HCT116 (cell line): ENCODE data around the gene DOCK4. TPM values are rescaled to one million over a fixed set of nuclear protein-coding genes. Genes with fewer than 3 reads are reported as not detected.

Experiments used
- ATAC-seq: fragments of 200-7000 bp; cut with Tn5 transposase; 2 replicates; pipeline ENCODE4 v1.9.1; 2020; ENCODE audit warnings: mild to moderate bottlenecking, moderate library complexity
- BruUV-seq: library from RNA; stranded (reverse); fragments of 400-500 nt; replicated peaks from 2 replicates; lab custom pipeline; 2021; lab: Mats Ljungman, UMichigan
- CTCF ChIA-PET: fragments of 300-600 bp; sonication (Branson Sonifier 250); formaldehyde crosslinking; loops from one replicate; lab custom pipeline; 2021; ENCODE audit warnings: antibody characterized with exemption; lab: Charles Lee
- POLR2A ChIA-PET: fragments of 300-600, 350-600 bp; sonication (Branson Sonifier 250); formaldehyde crosslinking; loops from one replicate; lab custom pipeline; 2021; ENCODE audit warnings: antibody characterized with exemption; lab: Charles Lee
- RAD21 ChIA-PET, 2 experiments: fragments of 300-600 bp; sonication (Branson Sonifier 250); formaldehyde crosslinking; loops; one replicate each; lab custom pipeline; 2023; ENCODE audit warnings: low total read pairs in 2 of 2; ENCODE audit not compliant: uncharacterized antibody in 2 of 2, unreplicated experiment in 2 of 2, low non-redundant PET in 1 of 2; lab: Charles Lee
- DNase-seq: peaks from one replicate; pipeline ENCODE4 v3.0.0-alpha.2; 2010; ENCODE audit warnings: low read depth, low spot score
- H2AFZ ChIP-seq: fragments of 200-600 bp; shearing (Covaris generic), sonication (generic); 2 replicates; pipeline ENCODE4 v1.6.1; 2017; ENCODE audit warnings: low read depth, mixed run types, mixed read lengths, antibody characterized with exemption, low read length; ENCODE audit not compliant: poor library complexity, severe bottlenecking
- H3K27ac ChIP-seq: 2 replicates; pipeline ENCODE4 v1.5.1; 2012; ENCODE audit warnings: low read depth, low read length
- H3K27me3 ChIP-seq: fragments of 200-600 bp; sonication (generic); 2 replicates; pipeline ENCODE4 v1.6.1; 2016; ENCODE audit warnings: mixed run types, low read length, mixed read lengths; ENCODE audit not compliant: insufficient read depth
- H3K36me3 ChIP-seq, 2 experiments: fragments of 200-500 bp in 1 of 2; fragments of 200-600 bp in 1 of 2; sonication (Bioruptor generic) in 1 of 2; sonication (generic) in 1 of 2; 2 replicates each; pipeline versions ENCODE4 v1.5.1 to v1.6.1; 2014 to 2016; ENCODE audit warnings: low read length in 2 of 2, inconsistent platforms in 1 of 2, mixed read lengths in 1 of 2, mixed run types in 1 of 2; ENCODE audit not compliant: insufficient read depth in 2 of 2, control insufficient read depth in 1 of 2
- H3K4me1 ChIP-seq, 2 experiments: fragments of 200-600 bp in 1 of 2; sonication (generic) in 1 of 2; 2 replicates each; pipeline versions ENCODE4 v1.5.1 to v1.6.1; 2012 to 2017; ENCODE audit warnings: low read length in 2 of 2, inconsistent platforms in 1 of 2, mild to moderate bottlenecking in 1 of 2, mixed read lengths in 1 of 2, mixed run types in 1 of 2, moderate library complexity in 1 of 2; ENCODE audit not compliant: insufficient read depth in 2 of 2, control insufficient read depth in 1 of 2
- H3K4me2 ChIP-seq: fragments of 200-600 bp; sonication (generic); 2 replicates; pipeline ENCODE4 v1.6.1; 2017; ENCODE audit warnings: mixed run types, low read length, mixed read lengths
- H3K4me3 ChIP-seq, 2 experiments: fragments of 200-600 bp in 1 of 2; sonication (generic) in 1 of 2; replicated peaks in 1 of 2; 2 replicates each; pipeline ENCODE4 v1.5.1; 2011 to 2016; ENCODE audit warnings: low read length in 2 of 2, control low read depth in 1 of 2, low read depth in 1 of 2, mild to moderate bottlenecking in 1 of 2, mixed read lengths in 1 of 2, mixed run types in 1 of 2
- H3K79me2 ChIP-seq: fragments of 200-600 bp; sonication (generic); 2 replicates; pipeline ENCODE4 v1.6.1; 2017; ENCODE audit warnings: mild to moderate bottlenecking, mixed run types, low read length, moderate library complexity, mixed read lengths; ENCODE audit not compliant: insufficient read depth
- H3K9ac ChIP-seq: fragments of 200-600 bp; sonication (generic); 2 replicates; pipeline ENCODE4 v1.6.1; 2016; ENCODE audit warnings: low read length, mixed read lengths
- H3K9me2 ChIP-seq: fragments of 200-600 bp; sonication (generic), shearing (Covaris generic); 2 replicates; pipeline ENCODE4 v1.6.1; 2017; ENCODE audit warnings: mixed run types, mild to moderate bottlenecking, moderate library complexity; ENCODE audit not compliant: insufficient read depth
- H3K9me3 ChIP-seq, 2 experiments: fragments of 200-500 bp in 1 of 2; fragments of 200-600 bp in 1 of 2; sonication (Bioruptor generic) in 1 of 2; sonication (generic) in 1 of 2; 2 replicates each; pipeline ENCODE4 v1.6.1; 2014 to 2017; ENCODE audit warnings: low read length in 2 of 2, mixed read lengths in 2 of 2, inconsistent platforms in 1 of 2, low read depth in 1 of 2, mild to moderate bottlenecking in 1 of 2, mixed run types in 1 of 2, moderate library complexity in 1 of 2; ENCODE audit not compliant: control insufficient read depth in 1 of 2, insufficient read depth in 1 of 2
- H4K20me1 ChIP-seq: fragments of 200-600 bp; sonication (generic), shearing (Covaris generic); 2 replicates; pipeline ENCODE4 v1.6.1; 2017; ENCODE audit warnings: mixed run types, mild to moderate bottlenecking, moderate library complexity; ENCODE audit not compliant: insufficient read depth
- ATF3 ChIP-seq: IDR thresholded peaks from 2 replicates; pipeline ENCODE4 v1.6.1; 2012
- CBX3 ChIP-seq: IDR thresholded peaks from 2 replicates; pipeline ENCODE4 v1.6.1; 2012; ENCODE audit warnings: low read depth
- CEBPB ChIP-seq: IDR thresholded peaks from 2 replicates; pipeline ENCODE4 v1.6.1; 2012; ENCODE audit warnings: low read depth
- EGR1 ChIP-seq: IDR thresholded peaks from 2 replicates; pipeline ENCODE4 v1.6.1; 2012; ENCODE audit warnings: low read depth
- ELF1 ChIP-seq: IDR thresholded peaks from 2 replicates; pipeline ENCODE4 v1.6.1; 2012; ENCODE audit warnings: low read depth, borderline replicate concordance
- EZH2 ChIP-seq: fragments of 200-600 bp; sonication (generic); IDR thresholded peaks from 2 replicates; pipeline ENCODE4 v1.6.1; 2017; ENCODE audit warnings: antibody characterized with exemption, mixed run types
- EZH2phosphoT487 ChIP-seq: fragments of 200-600 bp; IDR thresholded peaks from 2 replicates; pipeline ENCODE4 v1.6.1; 2018; ENCODE audit warnings: antibody characterized with exemption, borderline replicate concordance
- FOSL1 ChIP-seq: IDR thresholded peaks from 2 replicates; pipeline ENCODE4 v1.6.1; 2012; ENCODE audit warnings: low read depth
- JUND ChIP-seq: IDR thresholded peaks from 2 replicates; pipeline ENCODE4 v1.6.1; 2012
- POLR2AphosphoS5 ChIP-seq: IDR thresholded peaks from 2 replicates; pipeline ENCODE4 v1.6.1; 2011; ENCODE audit warnings: mild to moderate bottlenecking, low read depth, low read length, moderate library complexity
- RAD21 ChIP-seq: IDR thresholded peaks from 2 replicates; pipeline ENCODE4 v1.6.1; 2012; ENCODE audit warnings: low read depth, mild to moderate bottlenecking
- SIN3A ChIP-seq: IDR thresholded peaks from 2 replicates; pipeline ENCODE4 v1.6.1; 2012; ENCODE audit warnings: low read depth
- SP1 ChIP-seq: IDR thresholded peaks from 2 replicates; pipeline ENCODE4 v1.6.1; 2012; ENCODE audit warnings: low read depth
- TCF7L2 ChIP-seq: IDR thresholded peaks from 2 replicates; pipeline ENCODE4 v1.7.0; 2011; ENCODE audit warnings: borderline replicate concordance, inconsistent platforms; ENCODE audit not compliant: insufficient read depth, insufficient read length; ENCODE audit errors: extremely low read depth
- YY1 ChIP-seq: IDR thresholded peaks from 2 replicates; pipeline ENCODE4 v1.6.1; 2011; ENCODE audit warnings: low read length, low read depth, moderate library complexity, mild to moderate bottlenecking; ENCODE audit not compliant: insufficient replicate concordance; ENCODE audit errors: extremely low read depth
- ZFX ChIP-seq: fragments of 450-650 bp; IDR thresholded peaks from 2 replicates; pipeline ENCODE4 v1.6.1; 2017
- ZNF274 ChIP-seq: fragments of 200-500 bp; sonication (Bioruptor generic); IDR thresholded peaks from 2 replicates; pipeline ENCODE4 v1.6.1; 2014; ENCODE audit warnings: mild to moderate bottlenecking, low read depth, low read length, inconsistent platforms
- intact Hi-C: fragments of 100-400 bp; cut with micrococcal nuclease; formaldehyde crosslinking; loops from 2 replicates; pipeline ENCODE4 v1.10.0; 2022
- total RNA-seq: library from RNA; stranded (reverse); gene quantifications from one replicate; pipeline ENCODE4 v1.2.1, GENCODE V29; 2021; ENCODE audit not compliant: unreplicated experiment
- TF ChIP-seq, protein P1 (sequence below), 3 experiments: fragments of 200-600 bp in 1 of 3; sonication (generic) in 1 of 3; IDR thresholded peaks in 2 of 3; conservative IDR thresholded peaks in 1 of 3; 2 replicates each; pipeline ENCODE4 v1.5.1; 2012 to 2017; ENCODE audit warnings: low read depth in 2 of 3, low read length in 2 of 3, antibody characterized with exemption in 1 of 3, borderline replicate concordance in 1 of 3, control low read depth in 1 of 3, mild to moderate bottlenecking in 1 of 3, mixed read lengths in 1 of 3, mixed run types in 1 of 3, moderate library complexity in 1 of 3; ENCODE audit not compliant: insufficient read depth in 1 of 3

The DOCK4 gene
- total RNA-seq, 1 experiment from 2014 or later, result 2.2 TPM

GRCh38 chr7:112202816-112203215 is 3.4 kb downstream of the DOCK4 start:
- H3K4me1 ChIP-seq, result peaks cover 2 to 22% of the 10 kb centered on the region in 2 experiments; a peak in 3 of 4 replicates
- intact Hi-C loops, result loop anchor here (10.0 kb wide), 1 partner anchor 212 kb away; no protein-coding TSS in a partner anchor
- peaks cover 8% of the 10 kb centered on the region for H3K79me2 ChIP-seq
- H3K4me3 ChIP-seq, result no peak overlapping the region
- RAD21 ChIA-PET, result no interaction called here
- DNase-seq, result no peak
- TF ChIP-seq POLR2AphosphoS5 (no peak), FOSL1 (no peak), YY1 (no peak), ATF3 (no peak), SIN3A (no peak), EGR1 (no peak), SP1 (no peak), JUND (no peak), RAD21 (no peak), TCF7L2 (no peak)
- TF ChIP-seq, all 23 proteins: peak for 0
- Histone ChIP-seq H3K9me2 (no peaks in the 10 kb centered on the region), H2AFZ (no peak overlapping the region), H4K20me1 (no peaks in the 10 kb centered on the region), H3K9ac (no peak overlapping the region), H3K27ac (no peak overlapping the region), H3K36me3 (no peaks in the 10 kb centered on the region), H3K9me3 (no peaks in the 10 kb centered on the region), H3K4me2 (no peak overlapping the region), H3K27me3 (peaks cover 21% of the 10 kb centered on the region)
- no peak for ATAC-seq
- ChIA-PET CTCF (no interaction called here), POLR2A (no interaction called here)
- no TSS peak for BruUV-seq

DNA sequence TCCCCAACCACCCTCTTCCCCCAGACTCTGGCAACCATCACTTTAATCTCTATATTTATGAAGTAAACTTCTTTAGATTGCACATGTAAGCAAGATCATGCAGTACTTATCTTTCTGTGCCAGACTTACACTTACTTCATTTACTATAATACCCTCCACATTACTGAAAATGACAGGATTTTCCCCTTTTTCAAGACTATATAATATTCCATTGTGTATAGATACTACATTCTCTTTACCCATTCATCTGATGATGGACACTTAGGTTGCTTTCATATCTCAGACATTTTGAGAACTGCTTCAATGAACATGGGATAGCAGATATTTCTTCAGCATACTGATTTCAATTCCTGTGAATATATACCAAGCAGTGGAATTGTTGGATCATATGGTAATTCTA is 4.4 kb downstream of the DOCK4 start:
- CTCF ChIA-PET, result no interaction called here
- DNase-seq, result no peak
- Histone ChIP-seq H3K27ac (no peak overlapping the region), H3K4me3 (no peak overlapping the region), H3K79me2 (no peaks in the 10 kb centered on the region; the same call in 1 of the 2 replicates), H2AFZ (no peak overlapping the region), H3K4me2 (no peak overlapping the region), H3K9me3 (no peaks in the 10 kb centered on the region), H3K9me2 (no peaks in the 10 kb centered on the region), H4K20me1 (no peaks in the 10 kb centered on the region), H3K36me3 (no peaks in the 10 kb centered on the region), H3K9ac (no peak overlapping the region), H3K27me3 (peaks cover 21% of the 10 kb centered on the region), H3K4me1 (peaks cover 2 to 16% of the 10 kb centered on the region in 2 experiments; a peak in 3 of 4 replicates)
- no peak for ATAC-seq
- POLR2A ChIA-PET, result no interaction called here
- no TSS peak for BruUV-seq
- RAD21 ChIA-PET, result no interaction called here
- intact Hi-C loops, result loop anchor here (10.0 kb wide), 1 partner anchor 213 kb away; no protein-coding TSS in a partner anchor
- TF ChIP-seq ZNF274 (no peak), ZFX (no peak), SIN3A (no peak), CEBPB (no peak), ATF3 (no peak), JUND (no peak), EZH2 (no peak), CBX3 (no peak), RAD21 (no peak), EZH2phosphoT487 (no peak), ELF1 (no peak)
- TF ChIP-seq, protein P1, sequence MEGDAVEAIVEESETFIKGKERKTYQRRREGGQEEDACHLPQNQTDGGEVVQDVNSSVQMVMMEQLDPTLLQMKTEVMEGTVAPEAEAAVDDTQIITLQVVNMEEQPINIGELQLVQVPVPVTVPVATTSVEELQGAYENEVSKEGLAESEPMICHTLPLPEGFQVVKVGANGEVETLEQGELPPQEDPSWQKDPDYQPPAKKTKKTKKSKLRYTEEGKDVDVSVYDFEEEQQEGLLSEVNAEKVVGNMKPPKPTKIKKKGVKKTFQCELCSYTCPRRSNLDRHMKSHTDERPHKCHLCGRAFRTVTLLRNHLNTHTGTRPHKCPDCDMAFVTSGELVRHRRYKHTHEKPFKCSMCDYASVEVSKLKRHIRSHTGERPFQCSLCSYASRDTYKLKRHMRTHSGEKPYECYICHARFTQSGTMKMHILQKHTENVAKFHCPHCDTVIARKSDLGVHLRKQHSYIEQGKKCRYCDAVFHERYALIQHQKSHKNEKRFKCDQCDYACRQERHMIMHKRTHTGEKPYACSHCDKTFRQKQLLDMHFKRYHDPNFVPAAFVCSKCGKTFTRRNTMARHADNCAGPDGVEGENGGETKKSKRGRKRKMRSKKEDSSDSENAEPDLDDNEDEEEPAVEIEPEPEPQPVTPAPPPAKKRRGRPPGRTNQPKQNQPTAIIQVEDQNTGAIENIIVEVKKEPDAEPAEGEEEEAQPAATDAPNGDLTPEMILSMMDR (IDR thresholded peaks at IDR 0.05 in 2 of 3, conservative IDR thresholded peaks at IDR 0.05 in 1 of 3; ENCODE audit: borderline replicate concordance in 1 of 3, insufficient read depth in 1 of 3, low read depth in 2 of 3, low read length in 2 of 3), result no peak
